Measurements from ENCODE around the gene GGCT. TPM values are rescaled to one million over a fixed set of nuclear protein-coding genes. Genes with fewer than 3 reads are reported as not detected.

Gene GGCT, protein sequence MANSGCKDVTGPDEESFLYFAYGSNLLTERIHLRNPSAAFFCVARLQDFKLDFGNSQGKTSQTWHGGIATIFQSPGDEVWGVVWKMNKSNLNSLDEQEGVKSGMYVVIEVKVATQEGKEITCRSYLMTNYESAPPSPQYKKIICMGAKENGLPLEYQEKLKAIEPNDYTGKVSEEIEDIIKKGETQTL
- total RNA-seq (10 to 100 TPM; 13.8 to 26.9 (median 18.1) TPM), polyA plus RNA-seq (10 to 100 TPM; 37.6 to 53.0 (median 50.7) TPM)
- long read RNA-seq, donor 1, transcript GGCT-207 (3 exons, 1,012 nt), result minor isoform, 6 of 23 reads
- long read RNA-seq, donor 1, transcript GGCT-202 (4 exons, 1,173 nt), result major isoform, 12 of 23 reads
- long read RNA-seq, donor 1, partial matches to known transcripts, result 5 of 23 reads
- long read RNA-seq, donor 1, other reads (novel, unspliced or antisense), result 0 of 23 reads
- long read RNA-seq, donor 2, transcript GGCT-202 (4 exons, 1,173 nt), result major isoform, 8 of 11 reads
- long read RNA-seq, donor 2, partial matches to known transcripts, result 0 of 11 reads
- long read RNA-seq, donor 2, other reads (novel, unspliced or antisense), result 0 of 11 reads

DNA sequence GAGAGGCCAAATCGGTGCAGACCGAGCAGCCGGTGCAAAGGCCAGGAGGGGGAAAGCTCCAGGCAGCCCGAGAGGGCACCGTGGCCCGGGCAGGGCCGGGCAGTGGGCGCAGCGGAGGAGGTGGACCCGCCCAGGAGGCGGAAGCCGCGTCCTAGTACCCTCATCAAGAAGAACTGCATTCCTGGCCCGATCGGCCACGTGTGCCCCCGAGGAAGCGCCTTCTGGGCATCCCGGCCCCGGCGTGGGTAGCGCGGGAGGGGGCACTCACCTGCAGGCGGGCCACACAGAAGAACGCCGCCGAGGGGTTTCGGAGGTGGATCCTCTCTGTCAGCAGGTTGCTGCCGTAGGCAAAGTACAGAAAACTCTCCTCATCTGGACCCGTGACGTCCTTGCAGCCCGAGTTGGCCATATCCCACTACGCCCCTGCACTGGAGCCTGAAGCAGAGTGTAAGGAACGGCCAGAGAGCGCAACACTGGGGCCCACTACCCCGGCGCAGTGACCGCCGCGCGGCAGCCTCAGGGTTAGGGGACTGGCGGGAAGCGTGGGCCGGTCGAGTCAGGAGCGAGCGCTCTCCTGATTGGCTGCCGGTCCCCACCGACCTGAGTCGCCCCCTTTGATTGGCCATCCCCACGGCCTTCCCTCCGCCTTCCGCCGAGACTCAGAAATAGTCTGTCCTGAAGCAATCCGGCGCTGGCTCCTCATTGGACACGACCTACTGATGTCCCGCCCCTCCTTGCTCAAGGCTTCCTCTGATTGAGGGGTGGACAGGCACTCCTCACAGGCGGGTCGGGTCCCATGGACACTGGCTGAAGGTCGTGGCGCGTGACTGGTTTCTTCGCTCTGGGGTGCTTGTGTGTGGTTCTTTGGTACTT, at the start of gene GGCT:
GGCT (minus strand) TSS at position 529 of the 873 bp plus-strand sequence; CDS start at position 409, 120 bp downstream.
- TF ChIP-seq, protein P1, sequence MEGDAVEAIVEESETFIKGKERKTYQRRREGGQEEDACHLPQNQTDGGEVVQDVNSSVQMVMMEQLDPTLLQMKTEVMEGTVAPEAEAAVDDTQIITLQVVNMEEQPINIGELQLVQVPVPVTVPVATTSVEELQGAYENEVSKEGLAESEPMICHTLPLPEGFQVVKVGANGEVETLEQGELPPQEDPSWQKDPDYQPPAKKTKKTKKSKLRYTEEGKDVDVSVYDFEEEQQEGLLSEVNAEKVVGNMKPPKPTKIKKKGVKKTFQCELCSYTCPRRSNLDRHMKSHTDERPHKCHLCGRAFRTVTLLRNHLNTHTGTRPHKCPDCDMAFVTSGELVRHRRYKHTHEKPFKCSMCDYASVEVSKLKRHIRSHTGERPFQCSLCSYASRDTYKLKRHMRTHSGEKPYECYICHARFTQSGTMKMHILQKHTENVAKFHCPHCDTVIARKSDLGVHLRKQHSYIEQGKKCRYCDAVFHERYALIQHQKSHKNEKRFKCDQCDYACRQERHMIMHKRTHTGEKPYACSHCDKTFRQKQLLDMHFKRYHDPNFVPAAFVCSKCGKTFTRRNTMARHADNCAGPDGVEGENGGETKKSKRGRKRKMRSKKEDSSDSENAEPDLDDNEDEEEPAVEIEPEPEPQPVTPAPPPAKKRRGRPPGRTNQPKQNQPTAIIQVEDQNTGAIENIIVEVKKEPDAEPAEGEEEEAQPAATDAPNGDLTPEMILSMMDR (IDR thresholded peaks at IDR 0.05 in 8 of 11, conservative IDR thresholded peaks at IDR 0.05 in 3 of 11), result peak in 1 of 11 experiments; percentile 21
- peak; percentile 93 for TF ChIP-seq POLR2AphosphoS5 (IDR thresholded peaks at IDR 0.05)
- peak in 1 of 3 donors; percentile 55 for TF ChIP-seq POLR2A (IDR thresholded peaks at IDR 0.05)
- Histone ChIP-seq H3K27ac (peak within 1 kb of the TSS; percentile 81 to 91 (median 87)), H3K9me3 (peaks cover 0 to 6% (median 2%) of the 10 kb centered on the region in 8 donors), H3K36me3 (peaks cover 0 to 6% (median 0%) of the 10 kb centered on the region in 6 donors), H3K4me3 (peak within 1 kb of the TSS; percentile 81 to 99 (median 91)), H3K4me1 (peaks cover 0 to 52% (median 28%) of the 10 kb centered on the region in 6 donors), H3K27me3 (replicated peaks in 1 of 7) (no peaks in the 10 kb centered on the region)
- DNase-seq, result peak; percentile 98
- intact Hi-C loops (cut with DNase I; ENCODE audit: low total_unique reads), result no loop called here
- WGBS, 5 donors, result 0% methylated on average over 44 to 64 of the region's 64 CpGs

DNA sequence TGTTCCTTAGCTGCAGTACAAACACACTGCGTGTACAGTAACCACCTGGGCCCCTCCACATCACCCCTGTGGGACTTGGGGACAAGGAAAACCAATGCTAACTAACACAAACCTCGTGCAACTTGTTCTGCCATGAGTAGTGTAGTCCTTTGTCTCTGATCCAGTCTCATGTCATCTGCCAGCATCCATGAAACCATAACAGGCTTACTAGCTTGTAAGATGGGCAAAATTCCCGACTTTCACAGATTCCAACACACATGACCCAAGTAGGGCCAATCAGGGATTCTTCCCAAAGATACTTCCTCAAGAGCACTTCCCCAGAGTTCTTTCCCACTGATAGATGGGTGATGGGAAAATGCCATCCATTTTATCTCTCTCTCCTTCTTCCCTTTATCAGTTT, 48.9 kb upstream of the GGCT start:
- no peaks in the 10 kb centered on the region for H3K9me3 ChIP-seq
- H3K4me3 ChIP-seq, result no peak overlapping the region
- DNase-seq, result no peak
- peaks cover 0 to 58% (median 10%) of the 10 kb centered on the region in 6 donors for H3K36me3 ChIP-seq
- no peaks in the 10 kb centered on the region for H3K27me3 ChIP-seq (replicated peaks in 1 of 7)
- intact Hi-C loops (cut with DNase I; ENCODE audit: low total_unique reads), result no loop called here
- H3K27ac ChIP-seq, result no peak overlapping the region
- H3K4me1 ChIP-seq, result peaks cover 0 to 26% (median 15%) of the 10 kb centered on the region in 6 donors
- TF ChIP-seq POLR2AphosphoS5 (IDR thresholded peaks at IDR 0.05), result no peak
- TF ChIP-seq, protein P1 (IDR thresholded peaks at IDR 0.05 in 8 of 11, conservative IDR thresholded peaks at IDR 0.05 in 3 of 11), result no peak
- TF ChIP-seq POLR2A (IDR thresholded peaks at IDR 0.05), result no peak
- WGBS, 5 donors, result 75 to 94% (median 91%) methylated on average over 3 of the region's 3 CpGs

DNA sequence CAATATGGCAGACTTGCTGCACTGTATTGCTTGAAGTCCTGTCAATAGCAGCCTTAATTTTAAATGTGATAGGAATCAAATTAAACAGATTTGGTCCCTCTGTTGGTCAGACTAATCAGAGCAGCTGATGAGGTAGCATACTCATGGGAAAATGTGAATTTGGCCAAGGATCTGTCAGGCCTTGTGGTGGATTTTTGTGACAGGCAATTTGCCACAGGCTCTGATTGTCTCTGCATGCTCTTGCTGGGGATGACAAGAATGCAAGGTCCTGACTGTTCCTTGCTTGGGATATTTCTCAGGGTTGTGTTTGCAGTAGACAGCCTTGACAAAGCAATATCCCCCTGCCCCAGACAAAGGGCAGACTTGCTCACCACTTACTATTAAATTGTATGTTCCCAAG, 48.5 kb upstream of the GGCT start:
- intact Hi-C loops (cut with DNase I; ENCODE audit: low total_unique reads), result no loop called here
- Histone ChIP-seq H3K36me3 (peaks cover 0 to 53% (median 10%) of the 10 kb centered on the region in 6 donors), H3K27me3 (replicated peaks in 1 of 7) (no peaks in the 10 kb centered on the region), H3K4me1 (peaks cover 0 to 27% (median 17%) of the 10 kb centered on the region in 6 donors), H3K27ac (no peak overlapping the region), H3K4me3 (no peak overlapping the region), H3K9me3 (no peaks in the 10 kb centered on the region)
- no peak for DNase-seq
- TF ChIP-seq POLR2AphosphoS5 (IDR thresholded peaks at IDR 0.05) (no peak), POLR2A (IDR thresholded peaks at IDR 0.05) (no peak)
- TF ChIP-seq, protein P1 (IDR thresholded peaks at IDR 0.05 in 8 of 11, conservative IDR thresholded peaks at IDR 0.05 in 3 of 11), result no peak

Measured in spleen (tissue), 13 donors.